HL-60 (cell line): ENCODE results near the gene KLHDC3.

Source experiments
- POLR2AphosphoS5 ChIP-seq: IDR thresholded peaks from 2 replicates; pipeline ENCODE4 v1.6.1; 2012; ENCODE audit warnings: low read depth
- TF ChIP-seq, protein P1 (sequence below): IDR thresholded peaks from 2 replicates; pipeline ENCODE4 v1.6.1; 2012; ENCODE audit warnings: low read depth; ENCODE audit not compliant: insufficient replicate concordance
- TF ChIP-seq, protein P2 (sequence below): IDR thresholded peaks from one replicate; pipeline ENCODE4 v1.5.1; 2011; ENCODE audit warnings: low read length, control low read depth, inconsistent platforms; ENCODE audit not compliant: insufficient read depth

DNA sequence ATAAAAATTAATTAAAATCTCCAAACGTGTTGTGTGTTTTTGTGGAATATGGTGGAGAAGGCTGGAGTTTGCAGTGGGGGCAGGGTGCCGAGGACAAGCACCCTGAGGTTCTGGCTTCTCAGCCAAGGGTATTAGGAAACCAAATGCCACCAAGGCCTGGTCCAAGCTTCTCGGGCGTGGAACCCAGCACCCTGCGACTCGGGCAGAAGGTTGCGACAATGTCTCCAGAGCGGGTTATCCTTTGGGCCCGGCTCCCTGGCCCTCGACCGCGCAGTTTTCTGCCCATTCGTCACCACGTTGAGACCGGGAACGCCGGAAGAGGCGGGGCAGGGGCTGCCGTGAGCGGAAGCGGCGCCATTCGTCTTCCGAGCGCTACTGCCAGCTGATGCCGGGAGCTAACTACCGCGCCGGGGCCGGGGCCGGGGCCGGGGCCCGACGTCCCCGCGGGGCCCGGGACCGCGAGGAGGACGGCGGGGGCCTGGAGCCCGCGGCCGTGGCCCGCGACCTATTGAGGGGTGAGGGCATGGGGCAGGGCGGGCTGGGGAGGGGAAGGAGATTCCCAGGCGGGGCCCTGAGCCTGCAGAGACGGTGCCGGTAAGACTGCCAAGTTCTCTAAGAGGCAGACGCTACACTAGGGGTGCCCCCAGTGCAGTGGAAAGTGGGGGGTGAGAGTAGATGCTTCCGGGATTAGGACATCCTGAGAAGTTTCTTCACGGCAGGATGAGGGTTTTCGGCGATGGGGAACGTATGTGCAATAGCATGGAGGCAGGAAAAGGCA lies 7.4 kb downstream of the KLHDC3 start, which contains the start of gene RRP36:
- TF ChIP-seq, protein P1, sequence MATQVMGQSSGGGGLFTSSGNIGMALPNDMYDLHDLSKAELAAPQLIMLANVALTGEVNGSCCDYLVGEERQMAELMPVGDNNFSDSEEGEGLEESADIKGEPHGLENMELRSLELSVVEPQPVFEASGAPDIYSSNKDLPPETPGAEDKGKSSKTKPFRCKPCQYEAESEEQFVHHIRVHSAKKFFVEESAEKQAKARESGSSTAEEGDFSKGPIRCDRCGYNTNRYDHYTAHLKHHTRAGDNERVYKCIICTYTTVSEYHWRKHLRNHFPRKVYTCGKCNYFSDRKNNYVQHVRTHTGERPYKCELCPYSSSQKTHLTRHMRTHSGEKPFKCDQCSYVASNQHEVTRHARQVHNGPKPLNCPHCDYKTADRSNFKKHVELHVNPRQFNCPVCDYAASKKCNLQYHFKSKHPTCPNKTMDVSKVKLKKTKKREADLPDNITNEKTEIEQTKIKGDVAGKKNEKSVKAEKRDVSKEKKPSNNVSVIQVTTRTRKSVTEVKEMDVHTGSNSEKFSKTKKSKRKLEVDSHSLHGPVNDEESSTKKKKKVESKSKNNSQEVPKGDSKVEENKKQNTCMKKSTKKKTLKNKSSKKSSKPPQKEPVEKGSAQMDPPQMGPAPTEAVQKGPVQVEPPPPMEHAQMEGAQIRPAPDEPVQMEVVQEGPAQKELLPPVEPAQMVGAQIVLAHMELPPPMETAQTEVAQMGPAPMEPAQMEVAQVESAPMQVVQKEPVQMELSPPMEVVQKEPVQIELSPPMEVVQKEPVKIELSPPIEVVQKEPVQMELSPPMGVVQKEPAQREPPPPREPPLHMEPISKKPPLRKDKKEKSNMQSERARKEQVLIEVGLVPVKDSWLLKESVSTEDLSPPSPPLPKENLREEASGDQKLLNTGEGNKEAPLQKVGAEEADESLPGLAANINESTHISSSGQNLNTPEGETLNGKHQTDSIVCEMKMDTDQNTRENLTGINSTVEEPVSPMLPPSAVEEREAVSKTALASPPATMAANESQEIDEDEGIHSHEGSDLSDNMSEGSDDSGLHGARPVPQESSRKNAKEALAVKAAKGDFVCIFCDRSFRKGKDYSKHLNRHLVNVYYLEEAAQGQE: no peak
- peak; percentile 81 for TF ChIP-seq POLR2AphosphoS5
- TF ChIP-seq, protein P2, sequence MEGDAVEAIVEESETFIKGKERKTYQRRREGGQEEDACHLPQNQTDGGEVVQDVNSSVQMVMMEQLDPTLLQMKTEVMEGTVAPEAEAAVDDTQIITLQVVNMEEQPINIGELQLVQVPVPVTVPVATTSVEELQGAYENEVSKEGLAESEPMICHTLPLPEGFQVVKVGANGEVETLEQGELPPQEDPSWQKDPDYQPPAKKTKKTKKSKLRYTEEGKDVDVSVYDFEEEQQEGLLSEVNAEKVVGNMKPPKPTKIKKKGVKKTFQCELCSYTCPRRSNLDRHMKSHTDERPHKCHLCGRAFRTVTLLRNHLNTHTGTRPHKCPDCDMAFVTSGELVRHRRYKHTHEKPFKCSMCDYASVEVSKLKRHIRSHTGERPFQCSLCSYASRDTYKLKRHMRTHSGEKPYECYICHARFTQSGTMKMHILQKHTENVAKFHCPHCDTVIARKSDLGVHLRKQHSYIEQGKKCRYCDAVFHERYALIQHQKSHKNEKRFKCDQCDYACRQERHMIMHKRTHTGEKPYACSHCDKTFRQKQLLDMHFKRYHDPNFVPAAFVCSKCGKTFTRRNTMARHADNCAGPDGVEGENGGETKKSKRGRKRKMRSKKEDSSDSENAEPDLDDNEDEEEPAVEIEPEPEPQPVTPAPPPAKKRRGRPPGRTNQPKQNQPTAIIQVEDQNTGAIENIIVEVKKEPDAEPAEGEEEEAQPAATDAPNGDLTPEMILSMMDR: no peak
